Lung (tissue), 12 donors: ENCODE measurements around the gene SSH2. TPM values are rescaled to one million over a fixed set of nuclear protein-coding genes. Genes with fewer than 3 reads are reported as not detected.
"Not testable (repeated sequence)": the region's sequence is repeated elsewhere in the genome, so short reads cannot be mapped to it uniquely, and the experiment has no call there.

Experiments used
- ATAC-seq: fragments of 200-7000 bp; cut with Tn5 transposase; one replicate; pipeline ENCODE4 v1.9.1; 2020; ENCODE audit warnings: moderate number of reproducible peaks; ENCODE audit not compliant: insufficient read depth, low FRiP score
- DNase-seq, 3 donors: peaks; one replicate each; pipeline ENCODE4 v3.0.0-alpha.2; 2013 to 2017
- H3K27ac ChIP-seq, 2 donors: one replicate each; pipeline ENCODE4 v1.5.1; 2013; ENCODE audit warnings: mild to moderate bottlenecking in 2 of 2, moderate library complexity in 2 of 2, control low read depth in 1 of 2, inconsistent platforms in 1 of 2, low read depth in 1 of 2, low read length in 1 of 2
- H3K27me3 ChIP-seq, 3 donors: one replicate each; pipeline ENCODE4 v1.5.1; 2013; ENCODE audit warnings: low read length in 2 of 3; ENCODE audit not compliant: control insufficient read depth in 3 of 3, insufficient read depth in 3 of 3
- H3K36me3 ChIP-seq, 4 donors: one replicate each; pipeline ENCODE4 v1.5.1; 2013; ENCODE audit warnings: low read length in 4 of 4, mild to moderate bottlenecking in 1 of 4, moderate library complexity in 1 of 4; ENCODE audit not compliant: control insufficient read depth in 4 of 4, insufficient read depth in 4 of 4
- H3K4me1 ChIP-seq, 5 donors: one replicate each; pipeline ENCODE4 v1.5.1; 2013; ENCODE audit warnings: low read length in 5 of 5, mild to moderate bottlenecking in 2 of 5, moderate library complexity in 1 of 5; ENCODE audit not compliant: control insufficient read depth in 5 of 5, insufficient read depth in 5 of 5
- H3K4me3 ChIP-seq: one replicate; pipeline ENCODE4 v1.5.1; 2013; ENCODE audit warnings: mild to moderate bottlenecking, control low read depth, moderate library complexity
- H3K9ac ChIP-seq, 2 donors: one replicate each; pipeline ENCODE4 v1.5.1; 2013; ENCODE audit warnings: low read length in 2 of 2, control low read depth in 1 of 2; ENCODE audit not compliant: insufficient read depth in 1 of 2
- H3K9me3 ChIP-seq, 4 donors: one replicate each; pipeline ENCODE4 v1.5.1; 2013; ENCODE audit warnings: low read length in 3 of 4, mild to moderate bottlenecking in 1 of 4, moderate library complexity in 1 of 4; ENCODE audit not compliant: control insufficient read depth in 4 of 4, insufficient read depth in 3 of 4
- WGBS, 2 donors: extraction: QIAGEN DNeasy Blood & Tissue Kit; methylation state at CpG; one replicate each; pipeline ENCODE4 v1.1.7; 2013; 5-methylcytosine and 5-hydroxymethylcytosine counted together
- polyA plus RNA-seq, 2 donors: library from polyadenylated mRNA; stranded (reverse); fragments of 200-250 nt; gene quantifications; one replicate each; pipeline ENCODE4 v1.2.1, GENCODE V29; 2013
- total RNA-seq, 2 donors: library from RNA; depleted of rRNA in 1 of 2; stranded (reverse); fragments of >200 nt in 1 of 2; gene quantifications; one replicate each; pipeline ENCODE4 v1.2.1, GENCODE V29; 2014 to 2021
- TF ChIP-seq, protein P1 (sequence below): IDR thresholded peaks from 2 replicates; pipeline ENCODE4 v1.5.1; 2012; ENCODE audit warnings: mild to moderate bottlenecking; ENCODE audit errors: control extremely low read depth, extremely low read depth
- donor health status: control.
- donor health status: control.
- donor health status: Bipolar disorder and iron deficiency.
- donor health status: healthy.
- donor health status: DM: yes; HTN: yes; CAD: no.

The SSH2 gene
- total and polyA plus RNA-seq, 4 donors = 23.4 to 69.4 (median 41.1) TPM

DNA sequence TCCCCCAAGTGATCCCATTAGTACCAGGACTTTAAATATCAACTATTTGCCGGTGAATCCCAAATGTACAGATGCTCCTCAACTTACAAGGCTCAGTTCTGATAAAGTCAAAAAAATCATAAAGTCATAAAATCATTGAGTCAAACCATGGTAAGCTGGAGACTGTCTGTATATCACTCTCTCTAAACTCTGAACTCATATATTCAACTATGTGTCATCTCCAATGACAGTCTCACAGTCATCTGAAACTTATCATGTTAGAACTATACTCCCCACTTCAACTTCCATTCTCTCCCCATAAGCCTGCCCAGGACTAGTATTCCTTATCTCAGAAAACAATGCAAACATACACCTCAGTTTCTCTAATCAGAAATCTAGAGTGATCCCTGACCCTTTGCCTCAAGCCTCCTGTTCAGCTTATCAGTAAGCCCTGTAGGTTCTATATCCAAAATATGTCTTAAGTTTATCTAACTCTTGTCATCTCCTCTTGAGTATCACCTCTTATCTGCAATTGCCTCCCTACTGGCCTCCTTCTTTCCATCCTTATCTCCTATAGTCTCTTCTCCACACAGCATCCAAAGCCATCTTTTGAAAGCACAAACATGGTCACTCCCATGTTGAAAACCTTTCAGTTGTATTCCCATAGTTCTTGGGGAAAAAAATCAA is 55.0 kb downstream of the SSH2 start:
- TF ChIP-seq, protein P1, sequence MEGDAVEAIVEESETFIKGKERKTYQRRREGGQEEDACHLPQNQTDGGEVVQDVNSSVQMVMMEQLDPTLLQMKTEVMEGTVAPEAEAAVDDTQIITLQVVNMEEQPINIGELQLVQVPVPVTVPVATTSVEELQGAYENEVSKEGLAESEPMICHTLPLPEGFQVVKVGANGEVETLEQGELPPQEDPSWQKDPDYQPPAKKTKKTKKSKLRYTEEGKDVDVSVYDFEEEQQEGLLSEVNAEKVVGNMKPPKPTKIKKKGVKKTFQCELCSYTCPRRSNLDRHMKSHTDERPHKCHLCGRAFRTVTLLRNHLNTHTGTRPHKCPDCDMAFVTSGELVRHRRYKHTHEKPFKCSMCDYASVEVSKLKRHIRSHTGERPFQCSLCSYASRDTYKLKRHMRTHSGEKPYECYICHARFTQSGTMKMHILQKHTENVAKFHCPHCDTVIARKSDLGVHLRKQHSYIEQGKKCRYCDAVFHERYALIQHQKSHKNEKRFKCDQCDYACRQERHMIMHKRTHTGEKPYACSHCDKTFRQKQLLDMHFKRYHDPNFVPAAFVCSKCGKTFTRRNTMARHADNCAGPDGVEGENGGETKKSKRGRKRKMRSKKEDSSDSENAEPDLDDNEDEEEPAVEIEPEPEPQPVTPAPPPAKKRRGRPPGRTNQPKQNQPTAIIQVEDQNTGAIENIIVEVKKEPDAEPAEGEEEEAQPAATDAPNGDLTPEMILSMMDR = no peak
- Histone ChIP-seq H3K36me3 (no peaks in the 10 kb centered on the region), H3K9me3 (no peaks in the 10 kb centered on the region), H3K27ac (no peak overlapping the region), H3K4me3 (no peak overlapping the region), H3K9ac (no peak overlapping the region), H3K4me1 (peaks cover 0 to 8% (median 0%) of the 10 kb centered on the region in 5 donors), H3K27me3 (no peaks in the 10 kb centered on the region)
- ATAC-seq (no peak), DNase-seq (no peak)
- 97 to 100% methylated on average over 1 of the region's 1 CpG for WGBS, 2 donors

DNA sequence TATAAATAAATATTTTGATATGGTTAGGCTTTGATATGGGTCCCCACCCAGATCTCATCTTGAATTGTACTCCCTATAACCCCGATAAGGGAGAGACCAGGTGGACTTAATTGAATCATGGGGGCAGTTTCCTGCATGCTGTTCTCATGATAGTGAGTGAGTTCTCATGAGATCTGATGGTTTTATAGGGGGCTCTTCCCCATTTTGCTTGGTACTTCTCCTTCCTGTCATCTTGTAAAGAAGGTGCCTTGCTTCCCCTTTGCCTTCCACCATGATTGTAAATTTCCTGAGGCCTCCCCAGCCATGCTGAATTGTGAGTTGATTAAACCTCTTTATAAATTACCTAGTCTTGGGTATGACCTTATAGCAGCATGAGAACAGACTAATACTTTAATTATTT is 55.7 kb downstream of the SSH2 start:
- H3K4me1 ChIP-seq, H3K36me3 ChIP-seq, H3K27ac ChIP-seq, H3K27me3 ChIP-seq, H3K4me3 ChIP-seq, ATAC-seq, DNase-seq, H3K9ac ChIP-seq, H3K9me3 ChIP-seq: not testable (repeated sequence)
- 59 to 87% methylated on average over 1 of the region's 1 CpG for WGBS, 2 donors

DNA sequence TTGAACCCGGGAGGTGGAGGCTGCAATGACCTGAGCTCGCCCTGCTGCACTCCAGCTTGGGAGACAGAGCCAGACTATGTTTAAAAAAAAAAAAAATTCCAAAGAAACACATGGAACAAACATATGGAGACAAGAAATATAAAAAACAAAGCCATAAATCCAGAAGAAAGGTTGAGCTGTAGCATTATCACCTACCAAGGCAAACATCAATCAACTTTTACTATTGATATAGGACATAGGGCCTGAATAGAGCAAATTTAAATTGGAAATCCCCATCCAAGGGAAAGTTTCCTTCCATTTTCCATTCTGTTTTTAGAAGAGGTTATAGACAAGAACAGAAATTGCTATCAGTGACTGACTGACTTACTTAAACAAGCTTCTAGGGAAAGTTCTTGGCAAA is 56.6 kb downstream of the SSH2 start:
- H3K9ac ChIP-seq = no peak overlapping the region
- peaks cover 0 to 8% (median 0%) of the 10 kb centered on the region in 5 donors for H3K4me1 ChIP-seq
- 94 to 100% methylated on average over 2 of the region's 2 CpGs for WGBS, 2 donors
- H3K4me3 ChIP-seq = no peak overlapping the region
- no peaks in the 10 kb centered on the region for H3K9me3 ChIP-seq
- H3K27me3 ChIP-seq = no peaks in the 10 kb centered on the region
- no peak for DNase-seq
- H3K27ac ChIP-seq = no peak overlapping the region
- ATAC-seq = no peak
- H3K36me3 ChIP-seq = no peaks in the 10 kb centered on the region
- TF ChIP-seq, protein P1 = no peak

DNA sequence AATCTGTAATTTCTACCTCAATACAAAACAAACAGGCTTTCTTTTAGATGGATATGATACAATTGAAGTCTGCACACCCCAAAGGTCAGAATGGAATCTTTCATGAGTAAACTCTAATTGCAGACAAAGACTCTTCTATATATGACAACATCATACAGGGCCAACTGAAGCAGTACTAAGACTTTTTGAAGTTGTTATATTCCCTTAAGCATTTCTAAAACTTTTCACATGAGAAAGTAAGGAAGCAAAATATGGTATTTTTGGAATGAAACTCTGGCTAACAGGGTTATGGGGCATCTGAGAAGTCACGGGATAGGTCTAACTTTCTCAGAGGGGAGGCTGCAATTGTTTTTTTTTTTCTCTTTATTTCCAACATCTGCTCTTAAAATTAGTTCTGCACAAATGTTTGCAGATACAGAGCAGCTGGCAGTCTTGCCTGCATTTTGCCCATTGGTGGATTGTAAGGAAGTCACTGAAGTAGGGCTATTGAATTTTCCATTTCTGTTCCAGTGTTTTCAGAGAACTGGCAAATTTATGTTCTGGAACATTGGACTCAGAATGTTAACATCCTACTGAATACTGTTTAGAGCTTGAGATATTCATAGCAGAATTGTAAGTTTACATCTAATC is 59.1 kb downstream of the SSH2 start:
- H3K9me3 ChIP-seq = no peaks in the 10 kb centered on the region
- 77 to 88% methylated on average over 1 of the region's 1 CpG for WGBS, 2 donors
- DNase-seq (peak in 2 of 3 donors; percentile 57 to 60), ATAC-seq (no peak)
- peaks cover 0 to 8% (median 0%) of the 10 kb centered on the region in 5 donors for H3K4me1 ChIP-seq
- TF ChIP-seq, protein P1 = no peak
- H3K4me3 ChIP-seq = no peak overlapping the region
- no peak overlapping the region for H3K27ac ChIP-seq
- no peaks in the 10 kb centered on the region for H3K27me3 ChIP-seq
- H3K9ac ChIP-seq = no peak overlapping the region
- H3K36me3 ChIP-seq = no peaks in the 10 kb centered on the region
